HUES48 (cell line): ENCODE measurements around the gene GSX2.

Experiments used
- H3K27ac ChIP-seq: one replicate; pipeline ENCODE4 v1.7.0; 2013; ENCODE audit warnings: low read depth, low read length, inconsistent platforms
- H3K27me3 ChIP-seq: 2 replicates; pipeline ENCODE4 v1.6.1; 2013; ENCODE audit warnings: mild to moderate bottlenecking, low read length; ENCODE audit not compliant: control insufficient read depth, insufficient read depth
- H3K36me3 ChIP-seq: 2 replicates; pipeline ENCODE4 v1.6.1; 2013; ENCODE audit warnings: low read length; ENCODE audit not compliant: control insufficient read depth, insufficient read depth
- H3K4me1 ChIP-seq: 2 replicates; pipeline ENCODE4 v1.6.1; 2013; ENCODE audit warnings: mild to moderate bottlenecking, low read length; ENCODE audit not compliant: control insufficient read depth, insufficient read depth
- H3K4me3 ChIP-seq: 2 replicates; pipeline ENCODE4 v1.5.1; 2013; ENCODE audit warnings: mild to moderate bottlenecking, low read depth, low read length
- H3K9ac ChIP-seq: 2 replicates; pipeline ENCODE4 v1.6.1; 2013; ENCODE audit warnings: mild to moderate bottlenecking, low read depth, low read length, moderate library complexity
- H3K9me3 ChIP-seq: 2 replicates; pipeline ENCODE4 v1.6.1; 2013; ENCODE audit warnings: low read length; ENCODE audit not compliant: control insufficient read depth, insufficient read depth

GSX2 gene

GRCh38 chr4:54077812-54078211 is 22.2 kb upstream of the GSX2 start:
- Histone ChIP-seq H3K9me3 (no peaks in the 10 kb centered on the region), H3K4me1 (no peaks in the 10 kb centered on the region), H3K36me3 (no peaks in the 10 kb centered on the region), H3K9ac (no peak overlapping the region), H3K27me3 (no peaks in the 10 kb centered on the region), H3K4me3 (no peak overlapping the region), H3K27ac (no peak overlapping the region)

GRCh38 chr4:54082168-54082567 is 17.8 kb upstream of the GSX2 start:
- H3K36me3 ChIP-seq: no peaks in the 10 kb centered on the region
- peaks cover 2% of the 10 kb centered on the region; the same call in 1 of the 2 replicates for H3K27me3 ChIP-seq
- no peak overlapping the region for H3K4me3 ChIP-seq
- no peaks in the 10 kb centered on the region for H3K9me3 ChIP-seq
- H3K4me1 ChIP-seq: no peaks in the 10 kb centered on the region
- no peak overlapping the region for H3K9ac ChIP-seq
- H3K27ac ChIP-seq: no peak overlapping the region

GRCh38 chr4:54085284-54085683 is 14.7 kb upstream of the GSX2 start:
- peaks cover 28% of the 10 kb centered on the region for H3K27me3 ChIP-seq
- H3K27ac ChIP-seq: no peak overlapping the region
- no peak overlapping the region for H3K9ac ChIP-seq
- H3K4me3 ChIP-seq: no peak overlapping the region
- no peaks in the 10 kb centered on the region for H3K4me1 ChIP-seq
- no peaks in the 10 kb centered on the region for H3K9me3 ChIP-seq
- no peaks in the 10 kb centered on the region for H3K36me3 ChIP-seq

- Histone ChIP-seq H3K27ac (no peak overlapping the region), H3K36me3 (no peaks in the 10 kb centered on the region), H3K27me3 (peaks cover 74% of the 10 kb centered on the region), H3K4me1 (peaks cover 33% of the 10 kb centered on the region), H3K9ac (no peak overlapping the region), H3K4me3 (no peak overlapping the region), H3K9me3 (no peaks in the 10 kb centered on the region)
Observed at GRCh38 chr4:54089875-54090274, 10.1 kb upstream of the GSX2 start.

GRCh38 chr4:54090404-54090803 is 9.6 kb upstream of the GSX2 start:
- H3K27ac ChIP-seq: no peak overlapping the region
- peaks cover 79% of the 10 kb centered on the region for H3K27me3 ChIP-seq
- peaks cover 39% of the 10 kb centered on the region for H3K4me1 ChIP-seq
- no peaks in the 10 kb centered on the region for H3K9me3 ChIP-seq
- no peak overlapping the region for H3K9ac ChIP-seq
- no peak overlapping the region for H3K4me3 ChIP-seq
- H3K36me3 ChIP-seq: no peaks in the 10 kb centered on the region

- no peak overlapping the region for H3K27ac ChIP-seq
- no peaks in the 10 kb centered on the region for H3K9me3 ChIP-seq
- peak overlapping the region; percentile 58 for H3K4me3 ChIP-seq
- peaks cover 45% of the 10 kb centered on the region for H3K4me1 ChIP-seq
- H3K9ac ChIP-seq: no peak overlapping the region
- no peaks in the 10 kb centered on the region for H3K36me3 ChIP-seq
- H3K27me3 ChIP-seq: peaks cover 85% of the 10 kb centered on the region
Observed at GRCh38 chr4:54090804-54091623, 8.9 kb upstream of the GSX2 start.

- peak overlapping the region; percentile 58 for H3K4me3 ChIP-seq
- H3K27me3 ChIP-seq: peaks cover 93% of the 10 kb centered on the region
- H3K9me3 ChIP-seq: no peaks in the 10 kb centered on the region
- H3K27ac ChIP-seq: no peak overlapping the region
- no peaks in the 10 kb centered on the region for H3K36me3 ChIP-seq
- H3K4me1 ChIP-seq: peaks cover 53% of the 10 kb centered on the region
- no peak overlapping the region for H3K9ac ChIP-seq
Observed at GRCh38 chr4:54091637-54092404, 8.1 kb upstream of the GSX2 start.

GRCh38 chr4:54092405-54093323 is 7.3 kb upstream of the GSX2 start:
- Histone ChIP-seq H3K9me3 (no peaks in the 10 kb centered on the region), H3K27me3 (peaks cover 95% of the 10 kb centered on the region)

GRCh38 chr4:54093324-54094240 is 6.4 kb upstream of the GSX2 start:
- Histone ChIP-seq H3K9ac (no peak overlapping the region), H3K9me3 (no peaks in the 10 kb centered on the region), H3K4me1 (peaks cover 66% of the 10 kb centered on the region), H3K27ac (no peak overlapping the region), H3K27me3 (peaks cover 97% of the 10 kb centered on the region), H3K36me3 (no peaks in the 10 kb centered on the region), H3K4me3 (peak overlapping the region; percentile 39)

More at GRCh38 chr4:54092405-54093323, 7.3 kb upstream of the GSX2 start:
- peak overlapping the region; percentile 58 for H3K4me3 ChIP-seq
- no peak overlapping the region for H3K27ac ChIP-seq
- H3K36me3 ChIP-seq: no peaks in the 10 kb centered on the region
- no peak overlapping the region for H3K9ac ChIP-seq
- H3K4me1 ChIP-seq: peaks cover 58% of the 10 kb centered on the region

GRCh38 chr4:54094451-54094850 is 5.5 kb upstream of the GSX2 start:
- no peak overlapping the region for H3K9ac ChIP-seq
- peaks cover 73% of the 10 kb centered on the region for H3K4me1 ChIP-seq
- H3K27me3 ChIP-seq: peaks cover 97% of the 10 kb centered on the region
- no peaks in the 10 kb centered on the region for H3K9me3 ChIP-seq
- H3K27ac ChIP-seq: no peak overlapping the region
- H3K36me3 ChIP-seq: no peaks in the 10 kb centered on the region
- peak overlapping the region; percentile 29; the same call in 1 of the 2 replicates for H3K4me3 ChIP-seq
